ENCODE results near the gene ALG6.

ALG6 gene

DNA sequence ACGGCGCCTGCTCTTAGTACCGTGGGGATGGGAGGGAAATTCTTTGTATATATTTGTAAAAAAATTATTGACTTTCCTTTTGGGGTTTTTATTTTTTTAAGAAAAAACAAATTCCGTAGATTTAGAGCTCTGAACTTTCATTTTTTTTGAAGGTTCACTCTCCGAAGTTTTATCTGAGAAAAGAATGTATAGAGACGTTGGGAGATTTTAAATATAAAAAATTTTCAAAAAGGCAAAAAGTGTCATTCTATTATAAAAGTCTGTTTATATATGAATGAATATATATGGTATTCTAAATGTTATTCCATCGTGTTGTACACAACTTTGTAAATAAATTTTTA, 42.7 kb upstream of the ALG6 start:
- in situ Hi-C loops (cut with HindIII; ENCODE audit: low sequenced_read_pairs): no loop called here
- TF ChIP-seq CTCF (IDR thresholded peaks at IDR 0.05; ENCODE audit: low read depth, low read length, missing control alignments): no peak
- no peak for DNase-seq (ENCODE audit: low read depth)
- no peak overlapping the region for H3K4me3 ChIP-seq (ENCODE audit: low read depth, low read length)

GRCh38 chr1:63325279-63325985, 42.0 kb upstream of the ALG6 start:
- H3K4me3 ChIP-seq (ENCODE audit: low read depth, low read length): no peak overlapping the region
- in situ Hi-C loops (cut with HindIII; ENCODE audit: low sequenced_read_pairs): no loop called here
- no peak for DNase-seq (ENCODE audit: low read depth)
- no peak for TF ChIP-seq CTCF (IDR thresholded peaks at IDR 0.05; ENCODE audit: low read depth, low read length, missing control alignments)

- no peak overlapping the region for H3K4me3 ChIP-seq (ENCODE audit: low read depth, low read length)
- TF ChIP-seq CTCF (IDR thresholded peaks at IDR 0.05; ENCODE audit: low read depth, low read length, missing control alignments): no peak
- in situ Hi-C loops (cut with HindIII; ENCODE audit: low sequenced_read_pairs): no loop called here
- DNase-seq (ENCODE audit: low read depth): no peak
These were observed 41.3 kb upstream of the ALG6 start for GRCh38 chr1:63326106-63326472.

DNA sequence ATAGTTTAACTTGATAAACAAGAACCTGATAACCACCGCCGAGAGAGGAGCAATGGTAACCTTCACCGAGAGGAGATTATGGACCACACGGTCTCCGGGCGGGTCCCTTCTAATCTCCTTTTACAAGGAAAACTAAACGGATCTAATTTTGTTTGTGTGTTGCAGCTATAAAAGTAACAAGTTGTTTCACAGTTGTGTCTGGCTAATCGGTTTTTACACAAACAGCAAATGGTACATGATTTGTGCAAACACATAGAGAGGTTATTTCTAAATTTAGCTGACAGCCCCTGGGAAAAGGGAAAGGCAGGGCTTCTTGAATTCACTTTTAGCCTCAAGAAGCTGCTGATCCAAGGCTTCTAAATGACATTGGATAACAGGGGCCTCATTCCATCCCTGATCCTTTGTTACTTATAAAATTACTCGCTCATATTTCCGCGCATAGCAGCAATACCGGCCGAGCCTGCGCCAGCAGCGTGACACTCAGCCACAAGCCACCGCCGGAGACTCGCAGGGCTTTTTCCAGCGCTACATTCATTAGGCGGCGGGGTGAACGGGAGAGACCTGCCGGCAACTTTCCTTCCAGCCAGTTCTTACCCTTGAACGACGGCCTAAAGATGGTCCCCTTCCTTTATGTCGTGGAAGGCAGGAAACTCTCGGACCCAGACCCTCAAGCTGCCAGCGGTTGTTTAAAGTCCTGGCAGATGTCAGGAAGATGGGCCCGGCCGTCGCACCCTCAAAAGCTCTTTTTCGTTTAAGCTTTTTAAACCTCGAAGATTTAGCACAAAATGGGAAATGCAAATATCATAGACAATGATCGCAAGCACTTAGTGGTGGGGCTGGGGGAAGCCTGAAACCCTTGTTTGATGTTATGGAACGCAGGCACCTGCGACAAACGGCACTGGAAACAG, 40.7 kb upstream of the ALG6 start:
- no peak for TF ChIP-seq CTCF (IDR thresholded peaks at IDR 0.05; ENCODE audit: low read depth, low read length, missing control alignments)
- DNase-seq (ENCODE audit: low read depth): no peak
- H3K4me3 ChIP-seq (ENCODE audit: low read depth, low read length): no peak overlapping the region
- in situ Hi-C loops (cut with HindIII; ENCODE audit: low sequenced_read_pairs): no loop called here

- DNase-seq (ENCODE audit: low read depth): peak; percentile 12
- in situ Hi-C loops (cut with HindIII; ENCODE audit: low sequenced_read_pairs): no loop called here
- TF ChIP-seq CTCF (IDR thresholded peaks at IDR 0.05; ENCODE audit: low read depth, low read length, missing control alignments): peak; percentile 73
- no peak overlapping the region for H3K4me3 ChIP-seq (ENCODE audit: low read depth, low read length)
These were observed 39.9 kb upstream of the ALG6 start for GRCh38 chr1:63327417-63328054.

DNA sequence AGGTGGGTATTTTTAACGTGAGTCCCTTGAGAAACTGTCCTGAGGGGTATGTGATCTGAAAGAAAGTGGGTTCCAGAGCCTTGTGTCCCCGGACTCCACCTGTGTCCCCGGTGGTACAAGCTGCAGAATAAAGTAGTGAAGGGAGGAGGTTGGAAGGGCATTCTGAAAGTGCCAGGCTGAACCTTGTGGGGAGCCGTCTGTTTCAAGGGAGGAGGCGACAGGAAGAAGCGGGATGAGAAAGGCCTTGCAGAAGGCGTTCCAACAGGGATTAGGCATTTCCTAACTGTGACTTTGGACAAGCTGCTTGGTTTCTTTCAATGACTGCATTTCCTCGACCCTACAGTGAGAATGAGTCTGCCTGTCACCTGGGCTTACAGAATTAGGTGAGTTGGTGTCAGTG, 39.3 kb upstream of the ALG6 start:
- DNase-seq (ENCODE audit: low read depth): no peak
- no peak overlapping the region for H3K4me3 ChIP-seq (ENCODE audit: low read depth, low read length)
- in situ Hi-C loops (cut with HindIII; ENCODE audit: low sequenced_read_pairs): no loop called here
- no peak for TF ChIP-seq CTCF (IDR thresholded peaks at IDR 0.05; ENCODE audit: low read depth, low read length, missing control alignments)

All from astrocyte of the cerebellum (primary cell).